Forelimb muscle (tissue), 1 donor: ENCODE results near the gene TRIM25. TPM values are rescaled to one million over a fixed set of nuclear protein-coding genes. Genes with fewer than 3 reads are reported as not detected.

Experiments
- DNase-seq: peaks from one replicate; pipeline ENCODE4 v3.0.0-alpha.2; 2013; ENCODE audit warnings: low read depth
- polyA plus RNA-seq: library from polyadenylated mRNA; unstranded; fragments of 120-200 nt; gene quantifications from one replicate; pipeline ENCODE4 v1.2.1, GENCODE V29; 2013; ENCODE audit not compliant: insufficient read length

The TRIM25 gene
- polyA plus RNA-seq, 1 donor, result 11.5 TPM

DNA sequence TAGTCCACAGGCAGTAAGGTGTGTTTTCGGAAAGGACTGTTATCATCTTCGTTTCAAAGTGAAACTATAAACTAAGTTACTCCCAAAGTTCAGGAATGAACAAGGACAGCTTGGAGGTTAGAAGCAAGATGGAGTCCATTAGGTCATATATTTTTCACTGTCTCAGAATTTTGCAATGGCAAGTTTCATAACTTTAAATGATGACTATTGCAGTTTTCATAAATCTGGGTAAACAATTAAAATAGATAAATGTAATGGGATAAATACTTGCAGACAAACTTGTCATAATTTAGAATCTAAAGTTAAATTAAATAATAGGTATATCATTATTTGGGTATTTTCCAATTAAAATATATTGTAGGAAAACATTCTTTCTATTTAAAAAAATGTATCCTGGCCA is 14.7 kb upstream of the TRIM25 start:
- no peak for DNase-seq

DNA sequence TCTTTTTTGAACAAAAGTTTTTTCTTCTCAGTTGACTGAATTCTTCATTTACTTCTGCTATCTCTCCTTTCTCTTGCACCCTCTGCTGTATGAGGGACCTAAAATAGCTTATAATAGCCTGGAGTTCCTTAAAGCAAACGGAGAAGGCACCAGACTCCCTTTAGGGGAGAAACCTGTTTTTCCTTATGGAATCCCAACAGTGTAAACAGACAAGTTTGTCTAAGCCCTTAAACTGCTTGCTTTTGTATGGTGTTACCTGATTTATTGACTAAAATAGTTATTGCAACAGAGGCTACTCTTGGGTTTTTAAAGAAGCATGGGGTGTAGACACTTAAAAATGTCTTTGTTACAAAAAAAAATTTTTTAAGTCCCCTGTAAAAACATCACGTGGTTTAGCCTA is 12.9 kb upstream of the TRIM25 start:
- DNase-seq, result no peak

DNA sequence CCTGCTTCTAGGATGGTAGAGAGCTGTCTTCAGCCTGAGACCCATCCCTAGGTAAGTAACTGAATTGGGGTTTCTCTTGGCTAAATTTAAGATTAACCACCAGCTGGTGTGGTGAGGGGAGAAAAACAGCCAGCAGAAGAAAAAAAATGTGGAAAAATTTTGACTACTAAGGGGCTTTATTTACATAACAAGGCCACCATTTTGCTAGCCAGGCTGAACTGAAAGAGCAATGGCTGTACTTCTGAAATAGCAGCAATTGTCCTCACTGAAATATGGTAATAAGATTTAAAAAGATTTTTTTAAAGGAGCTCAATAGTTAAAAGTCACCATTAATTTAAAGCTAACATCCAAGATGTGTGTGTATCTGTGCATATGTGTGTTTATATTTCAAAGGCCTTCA is 12.4 kb upstream of the TRIM25 start:
- no peak for DNase-seq

DNA sequence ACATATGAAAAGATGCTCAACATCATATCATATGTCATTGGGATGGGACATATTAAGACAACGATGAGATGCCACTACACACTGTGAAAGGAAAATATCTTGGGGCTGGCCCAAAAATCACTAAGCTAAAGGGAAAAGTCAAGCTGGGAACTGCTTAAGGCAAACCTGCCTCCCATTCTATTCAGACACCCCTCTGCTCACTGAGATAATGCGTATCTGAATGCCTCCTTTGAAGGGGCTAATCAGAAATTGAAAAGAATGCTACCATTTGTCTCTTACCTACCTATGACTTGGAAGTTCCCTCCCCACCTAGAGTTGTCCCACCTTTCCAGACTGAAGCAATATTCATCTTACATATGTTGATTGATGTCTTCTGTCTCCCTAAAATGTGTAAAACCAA is 11.2 kb upstream of the TRIM25 start:
- no peak for DNase-seq

DNA sequence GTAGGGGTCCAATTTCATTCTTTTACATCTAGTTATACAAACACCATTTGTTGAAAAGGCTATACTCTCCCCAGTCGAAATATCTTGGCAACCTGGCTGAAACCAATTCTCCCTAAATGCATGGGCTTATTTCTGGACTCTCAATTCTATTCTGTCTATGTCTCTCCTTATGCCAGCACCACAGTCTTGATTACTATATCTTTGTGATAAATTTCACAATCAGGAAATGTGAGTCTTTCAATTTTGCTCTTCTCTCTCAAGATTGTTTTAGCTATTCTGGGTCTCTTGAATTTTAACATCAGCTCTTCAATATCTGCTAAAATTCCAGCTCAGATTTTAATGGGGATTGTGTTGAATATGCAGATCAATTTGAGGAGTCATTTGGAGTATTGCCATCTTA is 5.9 kb upstream of the TRIM25 start:
- DNase-seq, result no peak

- no peak for DNase-seq
Observed at GRCh38 chr17:56918916-56919315, 5.1 kb upstream of the TRIM25 start.

GRCh38 chr17:56917559-56918296 is 3.9 kb upstream of the TRIM25 start:
- DNase-seq, result no peak

DNA sequence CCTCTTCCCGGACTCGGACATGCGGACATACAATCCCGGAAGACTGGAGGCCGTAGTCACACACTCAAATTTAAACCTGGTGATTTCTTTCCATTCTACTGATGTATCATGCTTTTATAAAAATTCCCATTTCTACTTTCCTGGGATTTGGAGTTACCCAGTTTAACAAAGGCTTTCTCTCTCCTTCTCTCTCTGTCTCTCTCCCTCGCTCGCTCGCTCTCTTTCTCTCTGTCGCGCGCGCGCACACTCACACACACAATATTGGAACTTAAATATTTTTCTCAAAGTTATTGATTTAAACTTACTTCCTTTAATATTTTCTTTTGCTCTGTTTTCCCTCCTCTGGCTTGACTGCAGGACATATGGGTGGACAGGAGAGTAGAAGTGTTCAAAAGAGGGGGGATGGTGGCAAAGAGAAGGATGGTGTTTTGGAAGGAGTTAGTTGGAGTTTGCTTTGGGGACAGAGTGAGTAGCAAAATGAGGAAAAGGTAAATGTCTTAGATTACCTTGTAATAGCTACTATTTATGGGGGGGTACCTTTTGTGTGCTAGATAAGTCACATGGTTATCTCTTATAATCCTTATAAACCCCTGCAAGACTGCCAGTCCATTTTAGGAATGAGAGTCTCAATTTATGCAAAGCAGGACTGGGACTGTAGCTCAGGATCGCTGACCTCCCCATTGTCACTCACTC is 878 bp upstream of the TRIM25 start:
- DNase-seq, result no peak

GRCh38 chr17:56913353-56913866 is 439 bp downstream of the TRIM25 start:
- DNase-seq, result no peak

DNA sequence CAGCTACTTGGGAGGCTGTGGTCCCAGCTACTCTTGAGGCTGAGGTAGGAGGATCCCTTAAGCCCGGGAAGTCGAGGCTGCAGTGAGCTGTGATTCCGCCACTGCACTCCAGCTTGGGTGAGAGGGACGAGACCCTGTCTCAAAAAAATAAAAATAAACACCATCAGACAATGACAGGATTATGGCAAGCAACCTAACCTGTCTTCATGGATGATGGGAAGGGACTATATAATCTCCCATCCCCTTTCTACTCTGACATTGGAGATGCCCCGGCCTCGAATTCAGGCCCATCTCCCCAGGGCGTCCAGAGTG is 893 bp downstream of the TRIM25 start:
- no peak for DNase-seq

- DNase-seq, result no peak
Observed at GRCh38 chr17:56912105-56912999, 1.5 kb downstream of the TRIM25 start.

DNA sequence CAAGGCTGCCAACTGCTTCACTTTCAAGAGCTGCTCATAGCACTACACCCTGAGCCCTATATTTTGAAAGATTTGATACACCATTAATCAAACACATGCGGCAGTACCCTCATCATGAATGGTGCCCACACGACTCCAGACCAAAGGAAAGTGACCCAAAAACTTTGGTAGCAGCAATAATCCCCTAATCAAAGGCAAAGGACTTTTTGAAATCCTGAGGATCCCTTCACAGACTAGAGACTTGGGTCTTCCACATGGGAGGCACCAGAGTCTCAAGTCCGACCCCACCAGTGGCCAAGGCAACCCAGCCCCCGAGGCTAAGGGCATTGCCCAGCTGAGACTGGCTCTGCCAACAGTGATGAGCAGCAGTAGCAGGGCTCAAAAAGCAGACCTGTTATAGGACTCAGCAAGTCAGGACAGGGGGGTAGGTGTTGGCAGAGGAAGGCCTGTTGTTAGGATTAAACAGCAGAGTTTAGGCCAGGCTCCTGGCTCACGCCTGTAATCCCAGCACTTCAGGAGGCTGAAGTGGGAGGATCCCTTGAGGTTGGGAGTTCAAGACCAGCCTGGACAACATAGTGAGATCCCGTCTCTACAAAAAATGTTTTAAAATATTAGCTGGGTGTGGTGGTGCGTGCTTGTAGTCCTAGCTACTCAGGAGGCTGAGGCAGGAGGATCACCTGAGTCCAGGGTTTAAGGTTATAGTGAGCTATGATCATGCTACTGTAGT is 3.2 kb downstream of the TRIM25 start:
- DNase-seq, result no peak

GRCh38 chr17:56909742-56910508 is 3.9 kb downstream of the TRIM25 start:
- no peak for DNase-seq

GRCh38 chr17:56908001-56908542 is 5.8 kb downstream of the TRIM25 start:
- no peak for DNase-seq

DNA sequence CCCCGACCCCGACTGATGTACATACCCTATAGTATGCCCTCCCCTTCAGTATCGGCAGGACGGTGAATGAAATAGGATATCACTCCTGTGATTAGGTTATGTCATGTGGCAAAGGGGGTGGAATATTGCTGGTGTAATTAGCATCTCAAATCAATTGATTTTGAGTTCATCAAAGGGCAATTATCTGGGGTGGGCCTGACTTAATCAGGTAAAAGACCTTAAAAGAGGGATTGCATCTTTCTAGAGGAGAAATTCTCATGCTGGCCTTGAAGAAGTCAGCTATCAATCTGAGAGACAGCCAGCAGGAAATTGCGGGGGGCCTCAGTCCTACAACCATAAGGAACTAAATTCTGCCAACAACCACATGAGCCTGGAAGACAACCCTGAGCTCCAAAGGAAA is 10.3 kb downstream of the TRIM25 start:
- DNase-seq, result no peak

GRCh38 chr17:56902348-56902747 is 11.5 kb downstream of the TRIM25 start:
- DNase-seq, result no peak

- DNase-seq, result no peak
Observed at GRCh38 chr17:56899403-56899802, 14.4 kb downstream of the TRIM25 start.

DNA sequence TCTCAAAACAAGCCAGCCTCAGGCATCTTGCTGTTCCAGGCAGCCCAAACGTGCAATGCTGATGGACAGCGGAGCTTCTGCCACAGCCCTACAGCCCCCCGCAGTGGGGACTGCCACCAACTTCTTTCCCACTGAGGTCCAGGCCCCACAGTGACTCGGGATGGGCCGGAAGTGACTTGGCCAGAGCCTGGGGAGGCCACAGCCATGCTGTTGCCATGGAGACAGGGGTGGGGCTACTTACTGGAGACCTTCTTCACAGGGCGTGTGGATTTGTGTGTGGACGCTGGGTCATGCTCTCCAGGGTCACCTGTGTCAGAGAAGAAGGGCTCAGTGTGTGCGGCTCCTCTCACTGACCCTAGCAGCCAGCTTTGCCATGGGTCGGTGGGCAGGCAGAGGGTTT is 15.0 kb downstream of the TRIM25 start:
- DNase-seq, result no peak

- no peak for DNase-seq
Observed at GRCh38 chr17:56897646-56898424, 16.0 kb downstream of the TRIM25 start.

DNA sequence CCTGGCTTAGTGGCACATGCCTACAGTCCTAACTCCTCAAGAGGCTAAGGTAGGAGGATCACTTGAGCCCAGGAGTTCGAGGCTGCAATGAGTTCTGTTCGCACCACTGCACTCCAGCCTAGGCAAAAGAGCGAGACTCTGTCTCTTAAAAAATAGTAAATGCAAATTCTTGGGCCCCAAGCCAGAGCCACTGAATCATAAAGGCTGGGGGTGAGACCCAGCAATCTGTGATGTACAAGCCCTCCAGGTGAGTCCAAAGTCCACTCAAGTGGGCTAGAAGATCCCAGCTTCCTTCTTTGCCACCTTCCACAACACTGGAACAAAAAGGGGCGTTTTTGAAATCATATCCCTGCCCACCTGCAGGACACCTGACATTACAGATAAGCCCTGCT is 16.9 kb downstream of the TRIM25 start:
- no peak for DNase-seq
